Ovary (tissue), 3 donors: ENCODE results near the gene METRN.

Experiments
- POLR2A ChIP-seq: fragments of 450-650 bp; IDR thresholded peaks from one replicate; pipeline ENCODE4 v1.6.1; 2017; ENCODE audit warnings: antibody characterized with exemption, mild to moderate bottlenecking, moderate library complexity
- TF ChIP-seq, protein P1 (sequence below), 3 donors: fragments of 450-650 bp in 2 of 3; fragments of 200-600 bp in 1 of 3; IDR thresholded peaks; one replicate each; pipeline versions ENCODE4 v1.5.1 to v1.8.0; 2016 to 2022; ENCODE audit warnings: antibody characterized with exemption in 3 of 3, mild to moderate bottlenecking in 1 of 3
- donor health status: DM: no; HTN: no; CAD: no.

DNA sequence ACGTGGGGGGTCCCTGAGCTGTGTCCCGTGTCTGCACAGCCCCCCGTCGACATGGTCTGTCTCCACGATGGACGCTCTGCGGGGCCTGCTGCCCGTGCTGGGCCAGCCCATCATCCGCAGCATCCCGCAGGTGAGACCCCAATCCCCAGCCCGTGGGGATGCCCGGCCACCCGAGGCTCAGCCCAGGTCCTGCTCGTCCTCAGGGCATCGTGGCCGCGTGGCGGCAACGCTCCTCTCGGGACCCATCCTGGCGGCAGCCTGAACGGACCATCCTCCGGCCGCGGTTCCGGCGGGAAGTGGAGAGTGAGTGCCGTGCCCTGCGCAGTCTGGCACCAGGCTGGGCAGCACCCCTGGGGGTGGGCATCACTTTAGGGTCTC, 50.6 kb downstream of the METRN start:
- no peak for TF ChIP-seq POLR2A
- TF ChIP-seq, protein P1, sequence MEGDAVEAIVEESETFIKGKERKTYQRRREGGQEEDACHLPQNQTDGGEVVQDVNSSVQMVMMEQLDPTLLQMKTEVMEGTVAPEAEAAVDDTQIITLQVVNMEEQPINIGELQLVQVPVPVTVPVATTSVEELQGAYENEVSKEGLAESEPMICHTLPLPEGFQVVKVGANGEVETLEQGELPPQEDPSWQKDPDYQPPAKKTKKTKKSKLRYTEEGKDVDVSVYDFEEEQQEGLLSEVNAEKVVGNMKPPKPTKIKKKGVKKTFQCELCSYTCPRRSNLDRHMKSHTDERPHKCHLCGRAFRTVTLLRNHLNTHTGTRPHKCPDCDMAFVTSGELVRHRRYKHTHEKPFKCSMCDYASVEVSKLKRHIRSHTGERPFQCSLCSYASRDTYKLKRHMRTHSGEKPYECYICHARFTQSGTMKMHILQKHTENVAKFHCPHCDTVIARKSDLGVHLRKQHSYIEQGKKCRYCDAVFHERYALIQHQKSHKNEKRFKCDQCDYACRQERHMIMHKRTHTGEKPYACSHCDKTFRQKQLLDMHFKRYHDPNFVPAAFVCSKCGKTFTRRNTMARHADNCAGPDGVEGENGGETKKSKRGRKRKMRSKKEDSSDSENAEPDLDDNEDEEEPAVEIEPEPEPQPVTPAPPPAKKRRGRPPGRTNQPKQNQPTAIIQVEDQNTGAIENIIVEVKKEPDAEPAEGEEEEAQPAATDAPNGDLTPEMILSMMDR (IDR thresholded peaks at IDR 0.05), result no peak
